ENCODE measurements around the gene HDAC11. TPM values are rescaled to one million over a fixed set of nuclear protein-coding genes. Genes with fewer than 3 reads are reported as not detected.
A peak's percentile ranks its signal among the peaks of the same experiment; 100 is the strongest.

HDAC11 gene
- total RNA-seq, 1 donor from 2014 or later, result 11.9 TPM

GRCh38 chr3:13539292-13539638 is 59.2 kb downstream of the HDAC11 start:
- TF ChIP-seq, protein P1, sequence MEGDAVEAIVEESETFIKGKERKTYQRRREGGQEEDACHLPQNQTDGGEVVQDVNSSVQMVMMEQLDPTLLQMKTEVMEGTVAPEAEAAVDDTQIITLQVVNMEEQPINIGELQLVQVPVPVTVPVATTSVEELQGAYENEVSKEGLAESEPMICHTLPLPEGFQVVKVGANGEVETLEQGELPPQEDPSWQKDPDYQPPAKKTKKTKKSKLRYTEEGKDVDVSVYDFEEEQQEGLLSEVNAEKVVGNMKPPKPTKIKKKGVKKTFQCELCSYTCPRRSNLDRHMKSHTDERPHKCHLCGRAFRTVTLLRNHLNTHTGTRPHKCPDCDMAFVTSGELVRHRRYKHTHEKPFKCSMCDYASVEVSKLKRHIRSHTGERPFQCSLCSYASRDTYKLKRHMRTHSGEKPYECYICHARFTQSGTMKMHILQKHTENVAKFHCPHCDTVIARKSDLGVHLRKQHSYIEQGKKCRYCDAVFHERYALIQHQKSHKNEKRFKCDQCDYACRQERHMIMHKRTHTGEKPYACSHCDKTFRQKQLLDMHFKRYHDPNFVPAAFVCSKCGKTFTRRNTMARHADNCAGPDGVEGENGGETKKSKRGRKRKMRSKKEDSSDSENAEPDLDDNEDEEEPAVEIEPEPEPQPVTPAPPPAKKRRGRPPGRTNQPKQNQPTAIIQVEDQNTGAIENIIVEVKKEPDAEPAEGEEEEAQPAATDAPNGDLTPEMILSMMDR (IDR thresholded peaks at IDR 0.05), result no peak
- Mint-ChIP-seq H3K9me3 (ENCODE audit: unreplicated experiment) (no peaks in the 10 kb centered on the region), H3K27ac (ENCODE audit: unreplicated experiment) (peak overlapping the region; percentile 97), H3K36me3 (ENCODE audit: unreplicated experiment) (peaks cover 3% of the 10 kb centered on the region), H3K4me3 (ENCODE audit: unreplicated experiment) (no peak overlapping the region), H3K4me1 (ENCODE audit: unreplicated experiment) (peaks cover 90% of the 10 kb centered on the region), H3K27me3 (ENCODE audit: unreplicated experiment) (no peaks in the 10 kb centered on the region)
- DNase-seq (ENCODE audit: extremely low spot score, unreplicated experiment), result no peak

GRCh38 chr3:13539671-13540070 is 59.6 kb downstream of the HDAC11 start:
- Mint-ChIP-seq H3K36me3 (ENCODE audit: unreplicated experiment) (peaks cover 3% of the 10 kb centered on the region), H3K27ac (ENCODE audit: unreplicated experiment) (peak overlapping the region; percentile 97), H3K4me1 (ENCODE audit: unreplicated experiment) (peaks cover 91% of the 10 kb centered on the region), H3K9me3 (ENCODE audit: unreplicated experiment) (no peaks in the 10 kb centered on the region), H3K4me3 (ENCODE audit: unreplicated experiment) (no peak overlapping the region), H3K27me3 (ENCODE audit: unreplicated experiment) (no peaks in the 10 kb centered on the region)
- TF ChIP-seq, protein P1 (IDR thresholded peaks at IDR 0.05), result no peak
- DNase-seq (ENCODE audit: extremely low spot score, unreplicated experiment), result no peak

- H3K27ac Mint-ChIP-seq (ENCODE audit: unreplicated experiment), result peak overlapping the region; percentile 97
- peaks cover 3% of the 10 kb centered on the region for H3K36me3 Mint-ChIP-seq (ENCODE audit: unreplicated experiment)
- peaks cover 96% of the 10 kb centered on the region for H3K4me1 Mint-ChIP-seq (ENCODE audit: unreplicated experiment)
- TF ChIP-seq, protein P1 (IDR thresholded peaks at IDR 0.05), result no peak
- no peaks in the 10 kb centered on the region for H3K9me3 Mint-ChIP-seq (ENCODE audit: unreplicated experiment)
- no peaks in the 10 kb centered on the region for H3K27me3 Mint-ChIP-seq (ENCODE audit: unreplicated experiment)
- no peak overlapping the region for H3K4me3 Mint-ChIP-seq (ENCODE audit: unreplicated experiment)
- DNase-seq (ENCODE audit: extremely low spot score, unreplicated experiment), result no peak
These were observed 60.3 kb downstream of the HDAC11 start for GRCh38 chr3:13540297-13540995.

- DNase-seq (ENCODE audit: extremely low spot score, unreplicated experiment), result no peak
- TF ChIP-seq, protein P1 (IDR thresholded peaks at IDR 0.05), result no peak
- Mint-ChIP-seq H3K9me3 (ENCODE audit: unreplicated experiment) (no peaks in the 10 kb centered on the region), H3K27me3 (ENCODE audit: unreplicated experiment) (no peaks in the 10 kb centered on the region), H3K4me1 (ENCODE audit: unreplicated experiment) (peaks cover 94% of the 10 kb centered on the region), H3K27ac (ENCODE audit: unreplicated experiment) (peak overlapping the region; percentile 97), H3K4me3 (ENCODE audit: unreplicated experiment) (no peak overlapping the region), H3K36me3 (ENCODE audit: unreplicated experiment) (peaks cover 3% of the 10 kb centered on the region)
These were observed 61.6 kb downstream of the HDAC11 start for GRCh38 chr3:13541691-13542090.

GRCh38 chr3:13542142-13542541 is 62.0 kb downstream of the HDAC11 start:
- peaks cover 94% of the 10 kb centered on the region for H3K4me1 Mint-ChIP-seq (ENCODE audit: unreplicated experiment)
- no peaks in the 10 kb centered on the region for H3K27me3 Mint-ChIP-seq (ENCODE audit: unreplicated experiment)
- H3K36me3 Mint-ChIP-seq (ENCODE audit: unreplicated experiment), result peaks cover 3% of the 10 kb centered on the region
- TF ChIP-seq, protein P1 (IDR thresholded peaks at IDR 0.05), result no peak
- H3K4me3 Mint-ChIP-seq (ENCODE audit: unreplicated experiment), result no peak overlapping the region
- no peak for DNase-seq (ENCODE audit: extremely low spot score, unreplicated experiment)
- no peaks in the 10 kb centered on the region for H3K9me3 Mint-ChIP-seq (ENCODE audit: unreplicated experiment)
- no peak overlapping the region for H3K27ac Mint-ChIP-seq (ENCODE audit: unreplicated experiment)
